Measurements from ENCODE around the gene TRIM65.
A peak's percentile ranks its signal among the peaks of the same experiment; 100 is the strongest.

TRIM65 gene

GRCh38 chr17:75896415-75897159 is at the start of gene TRIM65:
TRIM65 (minus strand) TSS chr17:75896951; CDS start chr17:75896937, 14 bp downstream.
- DNase-seq: peak; percentile 59

- no peak for DNase-seq
Observed at GRCh38 chr17:75945211-75945610, 48.5 kb upstream of the TRIM65 start.

GRCh38 chr17:75943491-75943890 is 46.7 kb upstream of the TRIM65 start:
- DNase-seq: no peak

GRCh38 chr17:75942473-75942872 is 45.7 kb upstream of the TRIM65 start:
- DNase-seq: no peak

- no peak for DNase-seq
Observed at GRCh38 chr17:75941442-75941819, 44.7 kb upstream of the TRIM65 start.

- peak; percentile 92 for DNase-seq
Observed at GRCh38 chr17:75940727-75941441, 44.1 kb upstream of the TRIM65 start, which contains the start of gene FBF1. FBF1 (minus strand) TSS chr17:75941042; CDS start chr17:75938149, 2,893 bp downstream.

GRCh38 chr17:75937652-75938051 is 40.9 kb upstream of the TRIM65 start:
- DNase-seq: no peak

- DNase-seq: no peak
Observed at GRCh38 chr17:75933808-75934207, 37.1 kb upstream of the TRIM65 start.

- DNase-seq: no peak
Observed at GRCh38 chr17:75932852-75933251, 36.1 kb upstream of the TRIM65 start.

- no peak for DNase-seq
Observed at GRCh38 chr17:75931062-75931461, 34.3 kb upstream of the TRIM65 start.

GRCh38 chr17:75927286-75927922 is 30.7 kb upstream of the TRIM65 start:
- no peak for DNase-seq

GRCh38 chr17:75926456-75926855 is 29.7 kb upstream of the TRIM65 start:
- no peak for DNase-seq

- no peak for DNase-seq
Observed at GRCh38 chr17:75925912-75926311, 29.2 kb upstream of the TRIM65 start.

GRCh38 chr17:75925103-75925502 is 28.4 kb upstream of the TRIM65 start:
- no peak for DNase-seq

- no peak for DNase-seq
Observed at GRCh38 chr17:75922963-75923874, 26.5 kb upstream of the TRIM65 start.

- no peak for DNase-seq
Observed at GRCh38 chr17:75922173-75922961, 25.6 kb upstream of the TRIM65 start.

- DNase-seq: no peak
Observed at GRCh38 chr17:75921596-75921995, 24.8 kb upstream of the TRIM65 start.

GRCh38 chr17:75920045-75920560 is 23.4 kb upstream of the TRIM65 start:
- DNase-seq: no peak

- DNase-seq: no peak
Observed at GRCh38 chr17:75919611-75920010, 22.9 kb upstream of the TRIM65 start.

GRCh38 chr17:75917917-75918445 is 21.2 kb upstream of the TRIM65 start:
- no peak for DNase-seq

Measured in NCI-H1105 treated with DMSO at 0.1 percent for 48 hours (cell line).